Sigmoid colon (tissue), 4 donors: ENCODE measurements around the gene FBXO34.

ENCODE experiments used
- POLR2A ChIP-seq, 2 donors: fragments of 450-650 bp; IDR thresholded peaks; one replicate each; pipeline ENCODE4 v1.6.1; 2016; ENCODE audit warnings: antibody characterized with exemption in 2 of 2, mild to moderate bottlenecking in 2 of 2, moderate library complexity in 2 of 2
- POLR2AphosphoS5 ChIP-seq, 4 donors: sonication (generic); formaldehyde crosslinking; IDR thresholded peaks; one replicate each; pipeline ENCODE4 v1.6.1; 2017; ENCODE audit warnings: antibody characterized with exemption in 4 of 4
- TF ChIP-seq, protein P1 (sequence below), 4 experiments: fragments of 450-650 bp in 3 of 4; fragments of 200-600 bp in 1 of 4; IDR thresholded peaks; one replicate each; pipeline ENCODE4 v1.5.1; 2016 to 2019; ENCODE audit warnings: antibody characterized with exemption in 4 of 4, mild to moderate bottlenecking in 3 of 4, moderate library complexity in 2 of 4

DNA sequence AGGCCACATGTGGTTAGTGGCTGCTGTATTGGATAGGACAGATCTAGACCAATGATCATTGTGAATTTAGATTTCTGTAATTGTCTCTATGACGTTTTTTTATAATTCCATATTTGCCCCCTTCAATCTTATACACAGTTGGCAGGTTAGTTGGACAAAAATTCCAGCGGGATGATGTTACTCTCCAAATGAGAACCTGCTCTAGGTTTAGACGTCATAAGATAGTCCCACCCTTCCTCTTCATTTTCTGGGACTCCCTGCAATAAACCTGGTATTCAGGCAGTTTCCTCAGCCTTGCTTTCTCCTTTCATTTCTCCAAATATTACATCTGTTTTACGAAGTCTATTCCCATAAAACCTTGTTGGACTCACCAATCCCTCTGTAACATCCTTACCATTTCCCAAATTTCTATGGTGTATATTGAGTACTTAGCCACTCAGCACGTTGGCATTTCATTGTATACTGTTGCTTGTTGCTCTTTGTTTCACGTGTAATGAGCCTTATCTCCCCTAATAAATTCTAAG is 10.2 kb downstream of the FBXO34 start:
- TF ChIP-seq, protein P1, sequence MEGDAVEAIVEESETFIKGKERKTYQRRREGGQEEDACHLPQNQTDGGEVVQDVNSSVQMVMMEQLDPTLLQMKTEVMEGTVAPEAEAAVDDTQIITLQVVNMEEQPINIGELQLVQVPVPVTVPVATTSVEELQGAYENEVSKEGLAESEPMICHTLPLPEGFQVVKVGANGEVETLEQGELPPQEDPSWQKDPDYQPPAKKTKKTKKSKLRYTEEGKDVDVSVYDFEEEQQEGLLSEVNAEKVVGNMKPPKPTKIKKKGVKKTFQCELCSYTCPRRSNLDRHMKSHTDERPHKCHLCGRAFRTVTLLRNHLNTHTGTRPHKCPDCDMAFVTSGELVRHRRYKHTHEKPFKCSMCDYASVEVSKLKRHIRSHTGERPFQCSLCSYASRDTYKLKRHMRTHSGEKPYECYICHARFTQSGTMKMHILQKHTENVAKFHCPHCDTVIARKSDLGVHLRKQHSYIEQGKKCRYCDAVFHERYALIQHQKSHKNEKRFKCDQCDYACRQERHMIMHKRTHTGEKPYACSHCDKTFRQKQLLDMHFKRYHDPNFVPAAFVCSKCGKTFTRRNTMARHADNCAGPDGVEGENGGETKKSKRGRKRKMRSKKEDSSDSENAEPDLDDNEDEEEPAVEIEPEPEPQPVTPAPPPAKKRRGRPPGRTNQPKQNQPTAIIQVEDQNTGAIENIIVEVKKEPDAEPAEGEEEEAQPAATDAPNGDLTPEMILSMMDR (IDR thresholded peaks at IDR 0.05): no peak
- TF ChIP-seq POLR2A (IDR thresholded peaks at IDR 0.05) (no peak), POLR2AphosphoS5 (IDR thresholded peaks at IDR 0.05) (no peak)
